ENCODE results near the gene MAP7D1.

The MAP7D1 gene

GRCh38 chr1:36123356-36123755 lies 32.6 kb upstream of the MAP7D1 start:
- no peak overlapping the region for H3K4me3 ChIP-seq (ENCODE audit: insufficient read length, low read depth)
- no peak for DNase-seq (ENCODE audit: low read depth, low spot score)
- peaks cover 26% of the 10 kb centered on the region for H3K4me1 ChIP-seq (ENCODE audit: insufficient read depth, insufficient read length)

DNA sequence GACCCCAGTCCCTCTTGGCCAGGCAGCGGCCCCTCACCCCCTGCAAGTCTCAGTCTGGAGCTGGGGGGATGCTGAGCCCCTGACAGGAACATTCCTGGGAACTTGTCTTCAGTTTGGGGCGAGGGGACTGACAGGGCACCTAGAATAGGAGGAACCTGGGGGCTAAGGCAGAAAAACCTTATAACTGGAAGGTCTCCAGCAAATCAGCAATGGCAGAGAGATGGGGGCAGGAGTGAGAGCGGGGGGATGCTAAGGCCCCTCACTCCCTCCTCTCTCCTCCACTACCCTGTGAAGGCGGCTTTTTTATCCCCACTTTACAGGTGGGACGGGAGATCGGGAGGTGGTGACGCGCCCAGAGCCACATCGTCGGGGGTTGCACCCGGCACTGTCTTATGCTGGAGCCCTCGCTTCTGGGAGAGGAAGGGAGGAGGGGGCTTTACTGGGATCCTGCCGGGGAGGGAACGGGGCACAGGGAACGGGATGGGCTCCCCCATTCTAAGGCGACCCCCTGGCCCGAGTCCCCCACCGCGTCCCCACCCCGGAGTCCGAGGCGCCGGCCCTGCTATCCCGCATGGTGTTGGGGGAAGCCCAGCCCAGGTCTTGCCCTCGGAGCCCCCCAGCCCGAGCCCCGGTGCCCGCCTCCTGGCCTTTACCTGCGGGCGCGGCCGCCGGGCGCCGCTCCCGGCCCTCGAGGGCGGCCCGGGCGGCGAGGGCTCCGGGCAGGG lies 31.4 kb upstream of the MAP7D1 start:
- peaks cover 20% of the 10 kb centered on the region for H3K4me1 ChIP-seq (ENCODE audit: insufficient read depth, insufficient read length)
- no peak overlapping the region for H3K9ac ChIP-seq (ENCODE audit: insufficient read length, low read depth)

More at GRCh38 chr1:36123356-36123755, 32.6 kb upstream of the MAP7D1 start:
- no peak overlapping the region for H3K9ac ChIP-seq (ENCODE audit: insufficient read length, low read depth)
- H3K36me3 ChIP-seq (ENCODE audit: insufficient read depth, insufficient read length, low read length) = no peaks in the 10 kb centered on the region
- TF ChIP-seq YY1 (IDR thresholded peaks at IDR 0.05; ENCODE audit: insufficient read depth, insufficient read length) = no peak
- no peak for TF ChIP-seq SUZ12 (IDR thresholded peaks at IDR 0.05; ENCODE audit: extremely low read depth, insufficient read depth, insufficient read length)
- no peak for TF ChIP-seq ZNF274 (IDR thresholded peaks at IDR 0.05; ENCODE audit: low read depth, low read length)
- no peaks in the 10 kb centered on the region for H3K9me3 ChIP-seq (ENCODE audit: insufficient read depth, low read length)
- H3K27me3 ChIP-seq (ENCODE audit: insufficient read depth, insufficient read length) = peaks cover 49% of the 10 kb centered on the region

DNA sequence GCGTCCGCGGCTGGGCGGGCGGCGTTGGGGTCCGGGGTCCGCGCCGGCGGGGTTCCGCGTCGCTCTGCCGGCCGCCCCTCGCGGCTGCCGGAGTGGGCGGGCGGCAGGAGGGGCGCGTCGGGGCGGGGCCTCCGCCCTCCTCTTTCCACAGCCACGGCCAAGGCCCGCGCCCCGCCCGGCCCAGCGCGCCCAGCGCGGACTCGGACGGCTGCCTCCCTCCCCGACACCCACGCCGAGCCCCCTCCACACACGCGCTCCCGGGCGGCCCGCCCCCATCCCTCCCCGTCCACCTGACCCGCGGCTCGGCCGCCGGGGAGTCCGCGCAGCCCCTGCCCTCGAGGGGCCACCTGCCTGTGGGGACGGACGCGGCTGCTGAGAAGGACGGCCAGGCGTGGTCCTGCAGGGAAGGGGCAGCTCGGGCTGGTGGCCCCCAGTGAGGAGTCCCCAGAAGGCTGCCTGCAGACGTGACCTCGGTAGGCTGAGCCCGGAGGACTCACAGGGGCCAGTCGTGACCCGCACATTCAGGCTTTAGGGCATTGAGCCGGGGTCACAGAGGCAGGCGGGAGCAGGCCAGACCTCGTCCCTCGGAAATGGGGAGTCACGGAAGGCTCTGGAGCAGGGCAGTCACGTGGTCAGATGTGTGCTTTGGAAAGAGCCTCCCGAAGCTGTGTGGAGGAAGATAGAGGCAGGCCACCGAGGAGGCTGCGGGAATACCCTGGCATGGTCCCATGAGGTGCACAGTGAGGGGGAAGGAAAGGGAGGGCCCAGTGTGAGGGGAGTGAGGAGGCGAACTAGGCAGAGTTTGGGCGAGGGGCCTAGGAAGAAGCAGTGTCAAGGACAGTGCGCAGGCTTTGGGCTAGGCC lies 30.6 kb upstream of the MAP7D1 start, which contains the start of gene COL8A2:
Gene COL8A2 (minus strand): TSS at position 94 of the 863 bp plus-strand sequence. CDS start 24,980 bp downstream, outside the sequence.
- H3K36me3 ChIP-seq (ENCODE audit: insufficient read depth, insufficient read length, low read length) = no peaks in the 10 kb centered on the region

More for the DNA sequence above, 31.4 kb upstream of the MAP7D1 start:
- H3K36me3 ChIP-seq (ENCODE audit: insufficient read depth, insufficient read length, low read length) = no peaks in the 10 kb centered on the region
- H3K9me3 ChIP-seq (ENCODE audit: insufficient read depth, low read length) = no peaks in the 10 kb centered on the region
- H3K4me3 ChIP-seq (ENCODE audit: insufficient read length, low read depth) = peak overlapping the region; percentile 17
- H3K27me3 ChIP-seq (ENCODE audit: insufficient read depth, insufficient read length) = peaks cover 49% of the 10 kb centered on the region
- no peak for DNase-seq (ENCODE audit: low read depth, low spot score)
- TF ChIP-seq YY1 (IDR thresholded peaks at IDR 0.05; ENCODE audit: insufficient read depth, insufficient read length) = no peak
- TF ChIP-seq ZNF274 (IDR thresholded peaks at IDR 0.05; ENCODE audit: low read depth, low read length) = no peak

GRCh38 chr1:36126005-36126716 lies 29.8 kb upstream of the MAP7D1 start:
- TF ChIP-seq ZNF274 (IDR thresholded peaks at IDR 0.05; ENCODE audit: low read depth, low read length) = no peak
- TF ChIP-seq SUZ12 (IDR thresholded peaks at IDR 0.05; ENCODE audit: extremely low read depth, insufficient read depth, insufficient read length) = no peak
- TF ChIP-seq YY1 (IDR thresholded peaks at IDR 0.05; ENCODE audit: insufficient read depth, insufficient read length) = no peak
- peaks cover 20% of the 10 kb centered on the region for H3K4me1 ChIP-seq (ENCODE audit: insufficient read depth, insufficient read length)
- H3K27me3 ChIP-seq (ENCODE audit: insufficient read depth, insufficient read length) = peaks cover 49% of the 10 kb centered on the region
- no peak for DNase-seq (ENCODE audit: low read depth, low spot score)
- H3K9ac ChIP-seq (ENCODE audit: insufficient read length, low read depth) = peak overlapping the region; percentile 18
- H3K4me3 ChIP-seq (ENCODE audit: insufficient read length, low read depth) = no peak overlapping the region
- no peaks in the 10 kb centered on the region for H3K9me3 ChIP-seq (ENCODE audit: insufficient read depth, low read length)
- H3K36me3 ChIP-seq (ENCODE audit: insufficient read depth, insufficient read length, low read length) = no peaks in the 10 kb centered on the region

More for the DNA sequence above, 30.6 kb upstream of the MAP7D1 start, which contains the start of gene COL8A2:
- peaks cover 49% of the 10 kb centered on the region for H3K27me3 ChIP-seq (ENCODE audit: insufficient read depth, insufficient read length)
- H3K9me3 ChIP-seq (ENCODE audit: insufficient read depth, low read length) = no peaks in the 10 kb centered on the region
- H3K4me3 ChIP-seq (ENCODE audit: insufficient read length, low read depth) = peak within 1 kb of the TSS; percentile 17
- peaks cover 20% of the 10 kb centered on the region for H3K4me1 ChIP-seq (ENCODE audit: insufficient read depth, insufficient read length)
- DNase-seq (ENCODE audit: low read depth, low spot score) = no peak
- TF ChIP-seq SUZ12 (IDR thresholded peaks at IDR 0.05; ENCODE audit: extremely low read depth, insufficient read depth, insufficient read length) = peak; percentile 74
- TF ChIP-seq YY1 (IDR thresholded peaks at IDR 0.05; ENCODE audit: insufficient read depth, insufficient read length) = no peak
- H3K9ac ChIP-seq (ENCODE audit: insufficient read length, low read depth) = peak within 1 kb of the TSS; percentile 68

DNA sequence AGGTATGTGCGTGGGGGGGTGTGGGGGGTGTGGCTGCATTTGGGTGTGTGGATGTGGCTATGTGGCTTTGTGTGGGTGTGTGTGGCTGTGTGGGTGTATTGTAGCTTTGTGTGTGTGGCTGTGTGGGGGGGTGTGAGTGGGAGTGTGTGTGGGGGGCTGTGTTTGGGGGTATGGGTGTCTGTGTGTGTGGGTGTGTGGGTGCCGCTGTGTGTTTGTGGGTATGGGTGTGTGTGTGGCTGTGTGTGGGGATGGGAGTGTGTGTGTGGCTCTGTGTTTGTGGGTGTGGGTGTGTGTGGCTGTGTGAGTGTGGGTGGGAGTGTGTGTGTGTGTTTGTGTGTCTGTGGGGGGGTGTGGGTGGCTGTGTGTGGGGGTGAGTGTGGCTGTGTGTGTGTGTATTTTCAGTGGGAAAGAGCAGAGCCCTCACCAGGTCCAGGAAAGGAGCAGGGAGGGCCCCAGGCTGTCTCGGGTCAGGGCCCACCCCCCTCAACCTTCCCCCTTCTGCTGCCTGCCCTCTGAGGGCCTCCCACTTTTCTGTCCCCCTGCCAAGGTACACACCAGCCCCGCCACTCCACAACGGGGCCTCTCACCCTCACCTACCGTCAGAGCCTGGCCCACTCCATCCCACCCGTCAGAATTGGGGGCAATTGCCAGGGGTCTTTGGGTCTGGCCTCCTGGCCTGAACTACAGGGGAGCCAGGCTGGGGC lies 29.0 kb upstream of the MAP7D1 start:
- no peak for DNase-seq (ENCODE audit: low read depth, low spot score)
- H3K4me1 ChIP-seq (ENCODE audit: insufficient read depth, insufficient read length) = peaks cover 20% of the 10 kb centered on the region
- no peak overlapping the region for H3K4me3 ChIP-seq (ENCODE audit: insufficient read length, low read depth)
- no peak overlapping the region for H3K9ac ChIP-seq (ENCODE audit: insufficient read length, low read depth)
- no peaks in the 10 kb centered on the region for H3K9me3 ChIP-seq (ENCODE audit: insufficient read depth, low read length)
- H3K36me3 ChIP-seq (ENCODE audit: insufficient read depth, insufficient read length, low read length) = no peaks in the 10 kb centered on the region
- peaks cover 49% of the 10 kb centered on the region for H3K27me3 ChIP-seq (ENCODE audit: insufficient read depth, insufficient read length)
- TF ChIP-seq ZNF274 (IDR thresholded peaks at IDR 0.05; ENCODE audit: low read depth, low read length) (no peak), SUZ12 (IDR thresholded peaks at IDR 0.05; ENCODE audit: extremely low read depth, insufficient read depth, insufficient read length) (no peak), YY1 (IDR thresholded peaks at IDR 0.05; ENCODE audit: insufficient read depth, insufficient read length) (no peak)

- no peak overlapping the region for H3K9ac ChIP-seq (ENCODE audit: insufficient read length, low read depth)
- DNase-seq (ENCODE audit: low read depth, low spot score) = no peak
- H3K4me3 ChIP-seq (ENCODE audit: insufficient read length, low read depth) = no peak overlapping the region
- no peak for TF ChIP-seq SUZ12 (IDR thresholded peaks at IDR 0.05; ENCODE audit: extremely low read depth, insufficient read depth, insufficient read length)
- no peak for TF ChIP-seq ZNF274 (IDR thresholded peaks at IDR 0.05; ENCODE audit: low read depth, low read length)
- no peak for TF ChIP-seq YY1 (IDR thresholded peaks at IDR 0.05; ENCODE audit: insufficient read depth, insufficient read length)
- peaks cover 37% of the 10 kb centered on the region for H3K27me3 ChIP-seq (ENCODE audit: insufficient read depth, insufficient read length)
- H3K9me3 ChIP-seq (ENCODE audit: insufficient read depth, low read length) = no peaks in the 10 kb centered on the region
- H3K36me3 ChIP-seq (ENCODE audit: insufficient read depth, insufficient read length, low read length) = no peaks in the 10 kb centered on the region
- peaks cover 20% of the 10 kb centered on the region for H3K4me1 ChIP-seq (ENCODE audit: insufficient read depth, insufficient read length)
These were observed 27.6 kb upstream of the MAP7D1 start for GRCh38 chr1:36128126-36128904.
